ENCODE measurements around the gene RTP4.

DNA sequence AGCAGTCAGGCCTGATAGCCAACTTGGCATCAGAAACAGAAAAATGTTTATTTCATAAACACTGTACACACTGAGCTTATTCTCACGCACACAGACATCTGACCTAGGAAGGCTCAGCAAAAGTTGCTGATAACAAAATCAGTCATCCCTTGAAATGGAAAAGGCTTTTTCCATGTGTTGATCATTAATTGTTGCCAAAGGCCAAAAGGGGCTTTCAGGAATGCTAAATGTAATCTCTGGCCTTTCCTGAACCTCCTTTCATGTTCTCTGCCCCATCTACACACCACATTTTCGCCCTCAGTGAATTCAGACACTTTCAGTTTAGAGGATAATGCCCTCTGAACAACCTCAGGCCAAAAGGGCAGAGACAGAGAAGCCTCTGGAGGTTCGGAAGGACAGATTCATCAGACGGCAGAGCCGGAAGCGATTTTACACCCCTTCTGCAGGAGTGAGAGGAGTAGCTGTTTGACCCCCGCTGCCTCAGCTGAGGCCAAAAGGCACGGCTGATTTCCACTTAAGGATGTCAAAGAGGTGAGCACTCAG is 14.5 kb downstream of the RTP4 start:
- TF ChIP-seq, protein P1, sequence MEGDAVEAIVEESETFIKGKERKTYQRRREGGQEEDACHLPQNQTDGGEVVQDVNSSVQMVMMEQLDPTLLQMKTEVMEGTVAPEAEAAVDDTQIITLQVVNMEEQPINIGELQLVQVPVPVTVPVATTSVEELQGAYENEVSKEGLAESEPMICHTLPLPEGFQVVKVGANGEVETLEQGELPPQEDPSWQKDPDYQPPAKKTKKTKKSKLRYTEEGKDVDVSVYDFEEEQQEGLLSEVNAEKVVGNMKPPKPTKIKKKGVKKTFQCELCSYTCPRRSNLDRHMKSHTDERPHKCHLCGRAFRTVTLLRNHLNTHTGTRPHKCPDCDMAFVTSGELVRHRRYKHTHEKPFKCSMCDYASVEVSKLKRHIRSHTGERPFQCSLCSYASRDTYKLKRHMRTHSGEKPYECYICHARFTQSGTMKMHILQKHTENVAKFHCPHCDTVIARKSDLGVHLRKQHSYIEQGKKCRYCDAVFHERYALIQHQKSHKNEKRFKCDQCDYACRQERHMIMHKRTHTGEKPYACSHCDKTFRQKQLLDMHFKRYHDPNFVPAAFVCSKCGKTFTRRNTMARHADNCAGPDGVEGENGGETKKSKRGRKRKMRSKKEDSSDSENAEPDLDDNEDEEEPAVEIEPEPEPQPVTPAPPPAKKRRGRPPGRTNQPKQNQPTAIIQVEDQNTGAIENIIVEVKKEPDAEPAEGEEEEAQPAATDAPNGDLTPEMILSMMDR (IDR thresholded peaks at IDR 0.05) = no peak
- TF ChIP-seq ZFX (IDR thresholded peaks at IDR 0.05; ENCODE audit: borderline replicate concordance) = no peak
